Measurements from ENCODE around the gene WAPL.
"Not testable (repeated sequence)": the region's sequence is repeated elsewhere in the genome, so short reads cannot be mapped to it uniquely, and the experiment has no call there.

The WAPL gene

GRCh38 chr10:86558695-86559094 is 37.1 kb upstream of the WAPL start:
- H2BK5ac ChIP-seq (ENCODE audit: low read length); H2BK12ac ChIP-seq (ENCODE audit: low read length); H2AFZ ChIP-seq (ENCODE audit: low read length); H3K27me3 ChIP-seq (ENCODE audit: control insufficient read depth in 3 of 3, insufficient read depth in 3 of 3, low read depth in 1 of 3, low read length in 3 of 3); H3K18ac ChIP-seq (ENCODE audit: low read length); H3K27ac ChIP-seq (replicated peaks; ENCODE audit: low read length); DNase-seq (ENCODE audit: low spot score); H4K91ac ChIP-seq (ENCODE audit: low read depth, low read length, poor library complexity); H2AK5ac ChIP-seq (ENCODE audit: low read depth, low read length); H3K79me1 ChIP-seq (ENCODE audit: low read depth, low read length); H3K4ac ChIP-seq (ENCODE audit: low read length); H3K9me3 ChIP-seq (replicated peaks in 1 of 2; ENCODE audit: control insufficient read depth in 2 of 2, insufficient read depth in 1 of 2, low read depth in 1 of 2, low read length in 2 of 2); H2BK15ac ChIP-seq (ENCODE audit: low read length); H3K14ac ChIP-seq (ENCODE audit: low read length); H3K4me2 ChIP-seq (ENCODE audit: insufficient read depth, low read length, poor library complexity, severe bottlenecking); H3K4me3 ChIP-seq (ENCODE audit: low read length in 2 of 2); H3K9ac ChIP-seq (ENCODE audit: low read depth, low read length, poor library complexity); H3K36me3 ChIP-seq (replicated peaks in 1 of 2; ENCODE audit: control insufficient read depth in 2 of 2, insufficient read depth in 2 of 2, low read length in 2 of 2); H4K8ac ChIP-seq (ENCODE audit: low read depth, low read length); H3K23ac ChIP-seq (ENCODE audit: low read depth, low read length, poor library complexity); H3K4me1 ChIP-seq (ENCODE audit: control insufficient read depth in 2 of 2, insufficient read depth in 1 of 2, low read depth in 1 of 2, low read length in 2 of 2); H2BK120ac ChIP-seq (ENCODE audit: low read depth, low read length): not testable (repeated sequence)
- WGBS, 2 donors (ENCODE audit: extremely low coverage in 2 of 2, insufficient read length in 2 of 2, insufficient replicate concordance in 1 of 2): no CpG with 5 or more reads among the region's 3 CpGs

GRCh38 chr10:86556933-86557649 is 35.5 kb upstream of the WAPL start:
- Histone ChIP-seq H2BK5ac (ENCODE audit: low read length) (no peak overlapping the region), H2BK12ac (ENCODE audit: low read length) (no peak overlapping the region), H4K8ac (ENCODE audit: low read depth, low read length) (no peak overlapping the region), H3K4me3 (ENCODE audit: low read length in 2 of 2) (no peak overlapping the region), H2AFZ (ENCODE audit: low read length) (no peak overlapping the region), H3K9me3 (replicated peaks in 1 of 2; ENCODE audit: control insufficient read depth in 2 of 2, insufficient read depth in 1 of 2, low read depth in 1 of 2, low read length in 2 of 2) (no peaks in the 10 kb centered on the region), H3K9ac (ENCODE audit: low read depth, low read length, poor library complexity) (no peak overlapping the region), H3K18ac (ENCODE audit: low read length) (no peak overlapping the region), H3K79me1 (ENCODE audit: low read depth, low read length) (no peaks in the 10 kb centered on the region), H3K14ac (ENCODE audit: low read length) (peak overlapping the region; percentile 58), H3K27me3 (ENCODE audit: control insufficient read depth in 3 of 3, insufficient read depth in 3 of 3, low read depth in 1 of 3, low read length in 3 of 3) (no peaks in the 10 kb centered on the region), H3K23ac (ENCODE audit: low read depth, low read length, poor library complexity) (no peak overlapping the region), H3K4me1 (ENCODE audit: control insufficient read depth in 2 of 2, insufficient read depth in 1 of 2, low read depth in 1 of 2, low read length in 2 of 2) (no peaks in the 10 kb centered on the region), H2AK5ac (ENCODE audit: low read depth, low read length) (no peak overlapping the region), H2BK120ac (ENCODE audit: low read depth, low read length) (no peak overlapping the region), H4K91ac (ENCODE audit: low read depth, low read length, poor library complexity) (no peak overlapping the region), H3K27ac (replicated peaks; ENCODE audit: low read length) (no peak overlapping the region), H3K36me3 (replicated peaks in 1 of 2; ENCODE audit: control insufficient read depth in 2 of 2, insufficient read depth in 2 of 2, low read length in 2 of 2) (no peaks in the 10 kb centered on the region), H3K4ac (ENCODE audit: low read length) (no peak overlapping the region), H2BK15ac (ENCODE audit: low read length) (no peak overlapping the region), H3K4me2 (ENCODE audit: insufficient read depth, low read length, poor library complexity, severe bottlenecking) (no peak overlapping the region)
- no peak for DNase-seq (ENCODE audit: low spot score)
- WGBS, 2 donors (ENCODE audit: extremely low coverage in 2 of 2, insufficient read length in 2 of 2, insufficient replicate concordance in 1 of 2): no CpG with 5 or more reads among the region's 15 CpGs

GRCh38 chr10:86556532-86556931 is 34.9 kb upstream of the WAPL start:
- Histone ChIP-seq H3K4me3 (ENCODE audit: low read length in 2 of 2) (peak overlapping the region in 1 of 2 donors; percentile 40), H3K9me3 (replicated peaks in 1 of 2; ENCODE audit: control insufficient read depth in 2 of 2, insufficient read depth in 1 of 2, low read depth in 1 of 2, low read length in 2 of 2) (no peaks in the 10 kb centered on the region), H3K4me1 (ENCODE audit: control insufficient read depth in 2 of 2, insufficient read depth in 1 of 2, low read depth in 1 of 2, low read length in 2 of 2) (no peaks in the 10 kb centered on the region), H3K27me3 (ENCODE audit: control insufficient read depth in 3 of 3, insufficient read depth in 3 of 3, low read depth in 1 of 3, low read length in 3 of 3) (no peaks in the 10 kb centered on the region), H4K91ac (ENCODE audit: low read depth, low read length, poor library complexity) (no peak overlapping the region), H3K4ac (ENCODE audit: low read length) (no peak overlapping the region), H3K27ac (replicated peaks; ENCODE audit: low read length) (no peak overlapping the region), H2AK5ac (ENCODE audit: low read depth, low read length) (no peak overlapping the region), H3K23ac (ENCODE audit: low read depth, low read length, poor library complexity) (no peak overlapping the region), H2BK12ac (ENCODE audit: low read length) (no peak overlapping the region), H3K9ac (ENCODE audit: low read depth, low read length, poor library complexity) (no peak overlapping the region), H2BK15ac (ENCODE audit: low read length) (no peak overlapping the region), H3K14ac (ENCODE audit: low read length) (no peak overlapping the region), H2BK5ac (ENCODE audit: low read length) (no peak overlapping the region), H3K4me2 (ENCODE audit: insufficient read depth, low read length, poor library complexity, severe bottlenecking) (no peak overlapping the region), H3K79me1 (ENCODE audit: low read depth, low read length) (no peaks in the 10 kb centered on the region), H2AFZ (ENCODE audit: low read length) (no peak overlapping the region), H2BK120ac (ENCODE audit: low read depth, low read length) (no peak overlapping the region), H3K36me3 (replicated peaks in 1 of 2; ENCODE audit: control insufficient read depth in 2 of 2, insufficient read depth in 2 of 2, low read length in 2 of 2) (no peaks in the 10 kb centered on the region), H4K8ac (ENCODE audit: low read depth, low read length) (no peak overlapping the region), H3K18ac (ENCODE audit: low read length) (no peak overlapping the region)
- no CpG with 5 or more reads among the region's 3 CpGs for WGBS, 2 donors (ENCODE audit: extremely low coverage in 2 of 2, insufficient read length in 2 of 2, insufficient replicate concordance in 1 of 2)
- DNase-seq (ENCODE audit: low spot score): no peak

GRCh38 chr10:86553639-86554038 is 32.0 kb upstream of the WAPL start:
- Histone ChIP-seq H2BK15ac (ENCODE audit: low read length) (no peak overlapping the region), H3K36me3 (replicated peaks in 1 of 2; ENCODE audit: control insufficient read depth in 2 of 2, insufficient read depth in 2 of 2, low read length in 2 of 2) (no peaks in the 10 kb centered on the region), H2AK5ac (ENCODE audit: low read depth, low read length) (no peak overlapping the region), H3K27me3 (ENCODE audit: control insufficient read depth in 3 of 3, insufficient read depth in 3 of 3, low read depth in 1 of 3, low read length in 3 of 3) (no peaks in the 10 kb centered on the region), H3K9ac (ENCODE audit: low read depth, low read length, poor library complexity) (no peak overlapping the region), H2BK120ac (ENCODE audit: low read depth, low read length) (no peak overlapping the region), H4K91ac (ENCODE audit: low read depth, low read length, poor library complexity) (no peak overlapping the region), H2BK12ac (ENCODE audit: low read length) (no peak overlapping the region), H3K79me1 (ENCODE audit: low read depth, low read length) (no peaks in the 10 kb centered on the region), H3K27ac (replicated peaks; ENCODE audit: low read length) (no peak overlapping the region), H2AFZ (ENCODE audit: low read length) (no peak overlapping the region), H3K23ac (ENCODE audit: low read depth, low read length, poor library complexity) (no peak overlapping the region), H3K14ac (ENCODE audit: low read length) (no peak overlapping the region), H3K4me2 (ENCODE audit: insufficient read depth, low read length, poor library complexity, severe bottlenecking) (no peak overlapping the region), H3K4me3 (ENCODE audit: low read length in 2 of 2) (no peak overlapping the region), H3K9me3 (replicated peaks in 1 of 2; ENCODE audit: control insufficient read depth in 2 of 2, insufficient read depth in 1 of 2, low read depth in 1 of 2, low read length in 2 of 2) (peaks cover 0 to 1% of the 10 kb centered on the region in 2 donors), H3K4ac (ENCODE audit: low read length) (no peak overlapping the region), H3K4me1 (ENCODE audit: control insufficient read depth in 2 of 2, insufficient read depth in 1 of 2, low read depth in 1 of 2, low read length in 2 of 2) (no peaks in the 10 kb centered on the region), H4K8ac (ENCODE audit: low read depth, low read length) (no peak overlapping the region), H3K18ac (ENCODE audit: low read length) (no peak overlapping the region), H2BK5ac (ENCODE audit: low read length) (no peak overlapping the region)
- DNase-seq (ENCODE audit: low spot score): no peak
- no CpG with 5 or more reads among the region's 4 CpGs for WGBS, 2 donors (ENCODE audit: extremely low coverage in 2 of 2, insufficient read length in 2 of 2, insufficient replicate concordance in 1 of 2)

All from neuronal stem cell (in vitro differentiated cells).